SKM-1 (cell line): ENCODE data around the gene TPSAB1.

Experiments
- DNase-seq: peaks from one replicate; lab custom pipeline; 2025; ENCODE audit not compliant: unreplicated experiment; lab: John Stamatoyannopoulos, UW

Gene TPSAB1

DNA sequence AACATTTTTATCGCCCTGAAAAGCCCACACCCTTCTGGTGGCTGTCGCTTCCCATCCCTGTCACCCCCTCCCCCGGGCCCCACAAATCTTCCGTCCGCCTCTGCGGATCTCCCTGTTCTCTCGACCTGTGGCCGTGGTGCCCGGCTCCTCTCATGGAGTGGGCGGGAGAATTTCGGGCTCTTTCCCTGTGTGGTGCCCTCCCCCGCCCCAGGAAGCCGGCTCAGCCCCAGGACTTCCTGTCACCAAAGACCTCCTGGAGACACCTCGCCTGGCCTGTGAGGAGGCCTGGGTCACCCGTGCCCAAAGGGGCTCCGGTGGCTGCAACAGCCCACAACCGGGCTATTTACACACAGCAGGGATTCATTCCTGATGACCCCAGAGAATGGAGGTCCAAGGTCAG lies 42.8 kb downstream of the TPSAB1 start:
- no peak for DNase-seq

DNA sequence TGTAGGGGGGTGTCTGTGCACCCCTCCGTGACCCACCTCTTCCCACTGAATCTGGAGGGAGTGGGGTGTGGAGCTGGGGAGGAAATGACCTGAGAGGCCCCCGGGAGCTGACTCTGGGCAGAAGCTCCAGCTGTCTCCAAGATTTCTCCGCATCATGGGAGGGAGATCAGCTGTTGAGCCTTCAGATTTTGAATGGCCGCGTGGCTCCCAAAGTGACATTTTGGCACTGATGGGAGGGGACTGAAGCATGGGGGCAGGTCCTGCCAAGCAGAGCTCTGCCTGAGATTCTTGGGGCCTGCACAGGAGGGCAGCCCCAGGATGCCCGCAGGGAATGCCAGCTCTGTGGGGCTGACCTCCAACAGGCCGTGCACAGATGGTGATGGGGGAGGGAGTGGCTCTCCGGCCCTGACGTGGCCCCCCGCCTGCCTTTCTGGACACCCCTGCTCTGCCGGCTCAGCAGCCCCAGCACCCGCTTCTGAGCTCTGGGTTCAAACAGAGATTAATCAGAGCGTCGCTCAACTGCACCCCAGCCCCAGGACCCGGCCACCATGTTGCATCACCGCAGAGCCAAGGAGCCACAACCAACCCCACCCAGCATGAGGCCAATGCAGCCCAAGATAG lies 43.6 kb downstream of the TPSAB1 start:
- DNase-seq: no peak

DNA sequence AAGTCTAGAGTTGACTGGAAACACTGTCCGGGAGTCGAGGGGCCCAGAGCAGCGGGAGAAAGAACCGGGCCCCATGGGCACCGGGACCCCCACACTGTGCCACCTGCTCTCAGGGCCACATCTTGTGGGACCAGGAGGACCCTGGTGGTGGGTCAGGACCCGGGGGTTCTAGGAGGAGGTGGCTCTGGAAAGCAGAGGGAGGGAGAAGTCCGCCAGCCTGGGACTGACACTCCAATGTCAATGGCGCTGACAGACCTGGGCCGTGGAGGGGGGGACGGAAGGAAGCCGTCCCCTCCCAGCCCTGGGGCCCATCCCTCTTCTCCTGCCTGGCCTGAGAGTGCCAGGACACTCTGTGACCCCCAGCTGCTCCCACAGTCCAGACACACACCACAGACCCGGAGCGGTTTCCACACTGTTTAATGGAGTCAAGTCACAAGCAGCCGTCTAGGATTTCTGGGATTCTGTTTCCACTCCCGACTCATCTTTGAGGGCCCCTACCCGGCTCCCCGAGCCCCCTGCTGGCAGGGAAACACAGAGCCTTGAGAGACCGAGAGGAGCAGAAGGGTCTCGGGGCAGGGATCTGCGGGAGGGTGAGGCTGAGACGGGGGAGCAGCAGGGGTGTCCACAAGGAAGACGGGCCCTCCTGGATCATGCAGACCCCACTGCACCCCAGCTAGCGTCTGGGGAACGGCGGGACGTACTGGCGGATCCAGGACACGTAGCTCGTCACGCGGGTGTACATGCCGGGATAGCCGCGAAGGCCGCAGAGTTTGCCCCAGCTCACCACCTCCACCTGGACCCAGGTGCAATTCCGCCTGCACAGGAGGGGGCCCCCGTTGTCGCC lies 45.4 kb downstream of the TPSAB1 start:
- DNase-seq: no peak

DNA sequence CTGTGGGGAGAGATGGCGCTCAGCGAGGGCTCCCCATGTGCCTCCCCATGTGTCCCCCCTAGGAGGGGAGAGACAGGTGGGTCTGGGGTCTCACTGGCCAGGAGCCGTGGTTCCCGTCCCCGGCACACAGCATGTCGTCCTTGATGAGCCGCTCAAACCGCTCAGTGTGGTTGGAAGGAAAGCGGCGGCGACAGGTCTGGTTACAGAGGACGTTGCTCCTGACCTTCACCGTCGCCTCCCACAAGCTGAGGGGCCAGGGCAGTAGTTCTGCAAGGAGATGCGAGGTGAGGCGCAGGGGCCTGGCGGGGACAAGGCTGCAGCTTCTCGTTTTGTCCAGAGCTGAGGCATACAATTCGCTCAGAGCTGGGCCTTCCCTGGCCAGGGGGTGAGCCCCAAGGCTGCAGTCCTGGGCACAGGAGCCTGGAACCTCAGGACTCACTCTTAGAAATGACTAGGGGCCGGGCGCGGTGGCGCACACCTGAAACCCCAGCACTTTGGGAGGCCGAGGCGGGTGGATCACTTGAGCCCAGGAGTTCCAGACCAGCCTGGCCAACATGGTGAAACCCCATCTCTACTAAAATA lies 46.1 kb downstream of the TPSAB1 start:
- DNase-seq: no peak

DNA sequence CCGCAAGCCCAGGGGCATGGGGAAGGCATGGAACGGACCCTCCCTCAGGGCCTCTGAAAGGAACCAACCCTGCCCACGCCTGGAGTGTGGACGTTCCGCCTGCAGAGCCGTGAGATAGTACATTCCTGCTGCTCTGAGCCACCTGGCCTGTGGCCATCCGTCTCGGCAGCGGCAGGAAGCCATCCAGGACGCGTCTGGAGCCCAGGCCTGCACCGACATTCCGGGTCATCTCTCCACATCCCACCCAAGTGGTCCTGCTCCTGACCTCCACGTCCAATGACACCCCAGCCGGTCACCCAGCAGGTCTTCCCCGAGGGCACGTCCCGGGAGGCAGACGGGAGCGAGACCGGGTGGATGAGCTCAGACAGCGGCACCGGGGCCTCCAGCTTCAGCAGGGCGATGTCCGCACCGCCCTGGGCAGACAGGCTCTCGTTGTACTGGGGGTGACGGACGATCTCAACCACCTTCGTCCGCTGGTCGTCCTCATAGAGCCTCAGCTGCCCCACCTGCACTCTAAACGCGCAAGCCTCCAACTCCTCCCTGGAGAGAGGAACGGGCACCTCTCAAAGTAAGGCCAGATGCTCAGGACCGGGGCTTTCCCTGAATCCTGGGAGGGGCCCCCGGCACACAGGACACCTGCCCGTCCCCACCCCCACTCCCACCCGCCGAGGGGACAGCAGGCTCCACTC lies 47.6 kb downstream of the TPSAB1 start:
- DNase-seq: no peak

DNA sequence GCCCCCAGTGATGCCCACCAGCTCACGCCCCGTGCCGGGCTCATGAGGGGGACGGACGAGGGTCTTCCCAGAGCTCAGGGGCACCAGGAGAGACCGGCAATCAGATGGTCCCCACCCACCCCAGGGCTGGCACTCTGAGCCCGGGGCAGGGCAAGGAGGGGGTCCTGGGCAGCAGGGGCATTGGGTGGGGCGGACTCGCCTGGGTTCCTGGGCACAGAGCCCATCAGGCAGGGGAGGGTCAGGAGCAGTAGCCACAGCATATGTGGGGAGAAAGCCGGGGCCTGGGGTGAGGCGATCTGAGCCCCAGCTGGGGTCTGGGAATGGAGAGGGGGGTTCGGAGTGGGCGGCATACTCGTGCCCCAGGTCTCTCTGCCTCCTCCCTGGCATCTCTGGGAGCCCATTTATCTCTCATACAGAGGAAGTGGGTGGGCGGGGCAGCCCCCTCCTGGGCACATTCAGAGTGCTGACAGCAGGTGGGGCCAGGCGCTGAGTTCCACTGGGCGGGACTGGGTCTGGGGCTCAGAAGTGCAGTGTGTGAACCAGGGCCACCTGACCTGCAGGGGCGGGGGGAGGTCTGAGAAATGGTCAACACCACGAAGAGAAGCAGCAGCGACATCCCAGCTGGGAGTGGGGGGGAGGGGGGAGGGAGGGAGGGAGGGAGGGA lies 48.4 kb downstream of the TPSAB1 start:
- DNase-seq: no peak

DNA sequence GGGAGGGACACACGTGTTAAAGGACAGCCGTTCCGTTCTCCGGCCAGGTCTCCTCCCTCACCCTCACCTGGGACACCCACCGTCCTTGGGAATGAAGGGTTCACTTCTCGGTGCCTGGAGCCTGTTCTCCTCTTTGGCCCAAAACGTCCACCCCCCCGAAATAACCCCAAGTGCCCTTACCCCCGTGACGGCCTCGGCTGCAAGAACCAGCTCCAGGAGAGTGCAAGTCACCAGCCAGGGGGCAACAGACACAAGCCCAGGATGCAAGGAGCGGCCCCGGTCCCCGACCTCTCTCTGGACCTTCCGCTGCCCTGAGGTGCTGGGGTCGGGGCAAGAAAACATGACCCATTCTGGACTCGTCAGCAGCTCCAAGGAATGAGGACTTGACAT lies 49.0 kb downstream of the TPSAB1 start:
- no peak for DNase-seq

DNA sequence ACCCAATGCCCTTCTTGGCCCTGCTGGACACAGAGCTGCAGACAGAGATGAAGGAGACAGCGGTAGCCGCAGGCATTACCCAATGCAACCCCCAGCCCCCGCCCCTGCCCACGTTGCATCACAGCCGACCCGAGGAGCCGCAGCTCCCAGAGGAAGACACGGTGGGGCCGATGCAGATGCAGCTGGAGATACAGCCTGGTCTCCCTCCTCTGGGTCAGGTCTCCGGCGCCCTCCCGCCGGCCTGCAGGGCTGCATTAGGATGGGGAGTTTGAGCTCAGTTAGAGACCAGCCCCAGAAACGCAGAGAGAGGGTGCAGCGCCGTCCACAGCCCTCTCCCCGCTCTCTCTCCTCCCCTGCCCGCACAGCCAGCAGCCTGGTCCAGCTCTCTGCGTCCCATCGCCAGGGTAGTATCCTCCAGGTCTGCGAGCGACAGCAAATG lies 49.6 kb downstream of the TPSAB1 start:
- DNase-seq: peak; percentile 43

DNA sequence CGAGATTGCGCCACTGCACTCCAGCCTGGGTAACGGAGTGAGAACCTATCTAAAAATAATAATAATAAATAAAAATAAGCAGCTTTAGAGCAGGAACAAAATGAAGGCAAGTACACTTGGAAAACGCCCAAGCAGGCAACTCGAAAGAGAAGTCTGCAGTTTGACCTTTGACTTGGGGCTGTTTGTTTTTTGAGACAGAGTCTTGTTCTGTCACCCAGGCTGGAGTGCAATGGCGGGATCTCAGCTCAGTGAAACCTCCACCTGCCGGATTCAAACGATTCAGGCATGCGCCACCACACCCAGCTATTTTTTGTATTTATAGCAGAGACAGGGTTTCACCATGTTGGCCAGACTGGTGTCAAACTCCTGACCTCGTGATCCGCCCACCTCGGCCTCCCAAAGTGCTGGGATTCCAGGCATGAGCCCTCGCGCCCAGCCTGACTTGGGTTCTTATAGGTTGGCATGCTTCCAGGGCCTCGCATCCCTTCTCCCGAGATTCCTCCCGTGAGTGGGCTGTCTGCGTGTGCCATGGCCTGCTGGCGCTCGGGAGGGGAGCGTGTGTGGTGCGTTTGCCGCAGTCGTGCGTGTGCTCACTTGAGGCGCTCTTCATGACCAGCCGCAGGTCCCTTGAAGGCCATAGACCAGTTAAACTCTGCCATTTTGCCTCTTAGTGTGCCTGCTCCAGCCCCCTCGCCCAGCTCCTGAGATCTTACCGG lies 50.5 kb downstream of the TPSAB1 start:
- no peak for DNase-seq

DNA sequence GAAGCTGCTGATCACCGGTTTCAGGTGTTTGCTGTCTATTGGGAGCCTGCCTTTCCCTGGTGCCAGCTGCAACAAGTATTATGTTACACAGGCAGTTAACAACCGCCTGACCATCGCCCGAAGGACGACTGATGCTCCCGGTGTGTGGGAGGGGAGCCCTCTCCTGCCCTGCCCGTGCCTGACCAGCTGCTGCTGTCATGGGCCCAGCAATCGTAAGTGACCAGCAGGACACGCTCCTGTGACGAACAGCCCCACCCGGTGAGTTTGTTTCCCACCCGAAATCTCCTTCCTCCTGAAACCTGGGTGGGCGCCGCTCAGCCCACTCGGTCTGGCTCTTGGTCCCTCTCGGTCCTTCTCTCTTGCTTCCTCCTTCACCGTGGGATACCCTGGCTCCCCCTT lies 51.1 kb downstream of the TPSAB1 start:
- no peak for DNase-seq
